ENCODE results near the gene ZC3H18. TPM values are rescaled to one million over a fixed set of nuclear protein-coding genes. Genes with fewer than 3 reads are reported as not detected.

The ZC3H18 gene
- total RNA-seq, 1 donor from 2014 or later = 10.5 TPM

DNA sequence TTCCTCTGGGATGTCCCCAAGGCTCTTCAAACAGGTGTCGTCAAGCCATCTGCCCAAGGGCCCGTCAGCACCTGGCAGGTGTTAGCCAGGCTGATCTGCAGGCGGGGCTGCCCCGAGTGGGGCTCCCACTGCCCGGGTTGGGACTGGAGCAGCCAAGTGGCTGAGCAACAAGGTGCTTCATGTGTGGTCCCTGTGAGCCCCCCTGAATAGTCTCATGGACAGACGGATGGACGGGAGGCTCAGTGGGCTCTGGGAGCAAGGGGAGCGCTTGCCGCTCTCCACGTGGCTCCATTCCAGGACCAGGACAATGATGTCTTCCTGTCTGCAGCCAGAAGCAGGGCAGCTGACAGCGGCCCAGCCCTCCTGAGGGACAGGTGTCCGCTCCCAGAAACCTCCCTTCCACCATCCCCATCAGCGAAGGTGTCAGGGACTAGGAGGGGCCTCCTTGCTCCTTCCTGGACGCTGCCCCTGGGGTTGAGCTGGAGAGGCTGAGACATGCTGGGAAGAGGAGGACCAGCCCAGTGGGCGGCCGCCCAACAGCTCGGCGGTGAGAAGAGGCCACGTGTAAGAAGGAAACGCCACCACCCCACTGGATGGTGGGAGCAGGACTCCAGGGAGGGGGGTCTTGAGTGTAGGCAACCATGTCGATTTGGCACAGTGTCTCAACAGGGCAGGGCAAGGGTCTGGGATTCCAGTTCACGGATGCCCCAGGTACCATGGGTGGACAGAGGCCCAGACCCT, 106.5 kb downstream of the ZC3H18 start:
- FAIRE-seq = no peak
- H3K4me3 ChIP-seq (ENCODE audit: low read depth, low read length) = no peak overlapping the region

DNA sequence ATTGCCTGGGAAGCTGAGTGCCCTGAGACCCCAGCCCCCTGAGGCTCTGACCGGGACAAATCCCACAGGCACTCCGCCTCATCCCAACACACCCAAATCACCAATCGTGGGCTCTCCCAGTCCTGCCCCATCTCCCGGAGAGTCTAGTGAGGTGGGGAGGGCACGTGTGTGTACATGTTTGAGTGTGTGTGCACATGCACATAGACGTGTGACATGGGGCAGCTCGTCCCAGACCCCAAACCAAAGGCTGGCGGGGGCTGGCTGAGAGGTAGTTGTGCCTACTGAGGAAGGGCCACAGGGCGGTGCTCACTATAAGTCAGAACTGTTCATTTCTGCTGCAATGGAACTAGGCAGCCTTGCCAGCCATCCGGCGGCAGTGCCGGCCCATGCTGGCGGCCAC, 107.5 kb downstream of the ZC3H18 start:
- H3K36me3 ChIP-seq (ENCODE audit: control insufficient read depth, insufficient read depth, low read length) = no peaks in the 10 kb centered on the region
- no peak for DNase-seq (ENCODE audit: low read depth)
- no peak overlapping the region for H3K4me3 ChIP-seq (ENCODE audit: low read depth, low read length)
- no peak for FAIRE-seq
- peaks cover 10% of the 10 kb centered on the region for H3K27me3 ChIP-seq (ENCODE audit: control insufficient read depth, insufficient read depth, low read length)
- TF ChIP-seq, protein P1, sequence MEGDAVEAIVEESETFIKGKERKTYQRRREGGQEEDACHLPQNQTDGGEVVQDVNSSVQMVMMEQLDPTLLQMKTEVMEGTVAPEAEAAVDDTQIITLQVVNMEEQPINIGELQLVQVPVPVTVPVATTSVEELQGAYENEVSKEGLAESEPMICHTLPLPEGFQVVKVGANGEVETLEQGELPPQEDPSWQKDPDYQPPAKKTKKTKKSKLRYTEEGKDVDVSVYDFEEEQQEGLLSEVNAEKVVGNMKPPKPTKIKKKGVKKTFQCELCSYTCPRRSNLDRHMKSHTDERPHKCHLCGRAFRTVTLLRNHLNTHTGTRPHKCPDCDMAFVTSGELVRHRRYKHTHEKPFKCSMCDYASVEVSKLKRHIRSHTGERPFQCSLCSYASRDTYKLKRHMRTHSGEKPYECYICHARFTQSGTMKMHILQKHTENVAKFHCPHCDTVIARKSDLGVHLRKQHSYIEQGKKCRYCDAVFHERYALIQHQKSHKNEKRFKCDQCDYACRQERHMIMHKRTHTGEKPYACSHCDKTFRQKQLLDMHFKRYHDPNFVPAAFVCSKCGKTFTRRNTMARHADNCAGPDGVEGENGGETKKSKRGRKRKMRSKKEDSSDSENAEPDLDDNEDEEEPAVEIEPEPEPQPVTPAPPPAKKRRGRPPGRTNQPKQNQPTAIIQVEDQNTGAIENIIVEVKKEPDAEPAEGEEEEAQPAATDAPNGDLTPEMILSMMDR (IDR thresholded peaks at IDR 0.05; ENCODE audit: insufficient read depth, low read length, severe bottlenecking) = no peak

More for the DNA sequence above, 106.5 kb downstream of the ZC3H18 start:
- TF ChIP-seq, protein P1 (IDR thresholded peaks at IDR 0.05; ENCODE audit: insufficient read depth, low read length, severe bottlenecking) = no peak
- Histone ChIP-seq H3K36me3 (ENCODE audit: control insufficient read depth, insufficient read depth, low read length) (no peaks in the 10 kb centered on the region), H3K27me3 (ENCODE audit: control insufficient read depth, insufficient read depth, low read length) (peaks cover 8% of the 10 kb centered on the region)
- no peak for DNase-seq (ENCODE audit: low read depth)

DNA sequence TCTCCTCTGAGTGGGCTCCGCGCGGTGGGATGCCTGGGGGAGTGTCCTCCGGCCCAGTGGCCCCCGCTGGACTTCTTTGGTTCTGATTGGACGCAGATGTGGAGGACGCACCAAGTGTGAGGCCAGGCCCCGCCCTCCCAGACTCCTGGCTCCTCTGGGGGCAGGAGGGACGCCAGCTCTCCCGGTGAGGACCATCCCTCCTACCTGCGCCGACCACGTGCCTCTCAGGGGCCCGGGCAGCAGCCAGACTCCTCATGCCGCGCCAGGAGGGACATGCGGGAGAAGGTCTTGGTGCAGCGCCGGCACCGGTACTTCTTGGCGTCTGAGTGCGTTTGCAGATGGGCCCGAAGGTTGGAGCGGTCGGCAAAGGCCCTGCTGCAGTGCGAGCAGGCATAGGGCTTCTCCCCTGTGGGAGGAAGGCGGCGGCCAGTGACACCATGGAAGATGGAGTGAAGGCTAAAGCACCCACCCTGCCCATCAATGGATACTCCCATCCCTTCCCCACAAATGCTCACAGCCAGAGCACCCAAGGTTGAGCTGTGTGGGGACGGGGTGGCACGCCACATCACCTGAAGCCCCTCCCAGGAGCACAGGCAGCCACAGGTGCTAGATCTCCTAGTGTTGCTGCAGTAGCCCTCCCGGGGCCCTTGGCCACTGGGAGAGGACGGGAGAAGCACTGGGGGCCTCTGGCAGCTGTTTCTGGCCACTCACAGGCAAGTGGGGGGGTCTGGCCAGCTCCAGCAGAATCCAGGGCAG, 108.2 kb downstream of the ZC3H18 start:
- no peaks in the 10 kb centered on the region for H3K36me3 ChIP-seq (ENCODE audit: control insufficient read depth, insufficient read depth, low read length)
- peaks cover 10% of the 10 kb centered on the region for H3K27me3 ChIP-seq (ENCODE audit: control insufficient read depth, insufficient read depth, low read length)
- TF ChIP-seq, protein P1 (IDR thresholded peaks at IDR 0.05; ENCODE audit: insufficient read depth, low read length, severe bottlenecking) = no peak
- FAIRE-seq = no peak
- no peak for DNase-seq (ENCODE audit: low read depth)
- H3K4me3 ChIP-seq (ENCODE audit: low read depth, low read length) = no peak overlapping the region

DNA sequence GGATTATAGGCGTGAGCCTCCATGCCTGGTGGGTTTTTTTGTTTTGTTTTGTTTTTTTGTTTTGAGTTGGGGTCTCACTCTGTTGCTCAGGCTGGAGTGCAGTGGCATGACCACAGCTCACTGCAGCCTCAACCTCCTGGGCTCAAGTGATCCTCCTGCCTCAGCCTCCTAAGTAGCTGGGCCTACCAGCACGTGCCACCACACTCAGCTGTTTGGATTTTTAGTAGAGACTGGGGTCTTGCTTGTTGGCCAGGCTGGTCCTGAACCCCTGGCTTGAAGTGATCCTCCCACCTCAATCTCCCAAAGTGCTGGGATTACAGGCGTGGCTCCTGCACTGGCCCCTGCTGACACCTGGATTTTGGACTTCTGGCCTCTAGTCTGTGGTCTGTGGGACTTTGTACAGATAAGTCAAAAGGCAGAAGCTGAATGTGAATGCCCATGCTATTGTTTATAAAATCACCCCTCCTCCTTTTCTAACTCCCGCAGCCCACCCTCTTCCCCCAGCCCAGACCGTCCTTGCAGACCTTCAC, 110.4 kb downstream of the ZC3H18 start:
- H3K27me3 ChIP-seq (ENCODE audit: control insufficient read depth, insufficient read depth, low read length) = peaks cover 10% of the 10 kb centered on the region
- DNase-seq (ENCODE audit: low read depth) (no peak), FAIRE-seq (no peak)
- TF ChIP-seq, protein P1 (IDR thresholded peaks at IDR 0.05; ENCODE audit: insufficient read depth, low read length, severe bottlenecking) = no peak
- H3K4me3 ChIP-seq (ENCODE audit: low read depth, low read length) = no peak overlapping the region
- H3K36me3 ChIP-seq (ENCODE audit: control insufficient read depth, insufficient read depth, low read length) = no peaks in the 10 kb centered on the region

DNA sequence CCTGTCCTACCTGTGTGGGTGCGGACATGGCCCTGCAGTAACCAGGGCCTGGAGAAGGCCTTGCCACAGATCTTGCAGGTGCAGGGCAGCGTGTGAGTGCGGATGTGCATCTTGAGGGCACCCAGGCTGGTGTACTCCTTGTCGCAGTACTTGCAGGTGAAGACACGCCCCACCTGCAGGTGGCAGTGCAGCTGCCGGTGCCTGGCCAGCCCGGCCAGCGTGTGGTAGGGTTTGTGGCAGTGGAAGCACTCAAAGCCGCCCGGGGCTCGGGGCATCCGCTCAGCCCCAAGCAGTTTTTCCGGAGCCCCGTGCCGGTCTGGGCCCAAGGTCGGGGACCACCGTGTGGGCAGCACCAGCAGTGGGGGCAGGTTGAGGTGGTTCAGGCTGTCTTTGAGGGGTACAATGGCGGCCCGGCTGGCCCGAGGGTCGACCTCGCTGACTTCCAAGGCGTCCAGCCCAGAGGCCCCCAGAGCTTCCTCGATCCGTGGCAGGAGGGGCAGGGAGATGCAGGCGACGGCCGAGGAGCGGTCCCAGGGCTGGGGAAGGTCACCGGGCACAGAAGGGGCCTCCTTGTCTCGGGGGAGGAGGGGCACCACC, 111.0 kb downstream of the ZC3H18 start:
- Histone ChIP-seq H3K4me3 (ENCODE audit: low read depth, low read length) (no peak overlapping the region), H3K36me3 (ENCODE audit: control insufficient read depth, insufficient read depth, low read length) (no peaks in the 10 kb centered on the region), H3K27me3 (ENCODE audit: control insufficient read depth, insufficient read depth, low read length) (peaks cover 10% of the 10 kb centered on the region)
- FAIRE-seq (no peak), DNase-seq (ENCODE audit: low read depth) (peak; percentile 17)
- TF ChIP-seq, protein P1 (IDR thresholded peaks at IDR 0.05; ENCODE audit: insufficient read depth, low read length, severe bottlenecking) = peak; percentile 82

Other genes with a start within 250 kb of the ZC3H18 start
- under 0.01 and 0.13 TPM in 2 replicates for gene ZNF469, start 187.4 kb upstream of the ZC3H18 start, total RNA-seq
- 0.79 and 1.7 TPM in 2 replicates for gene ZFPM1, start 117.1 kb upstream of the ZC3H18 start, total RNA-seq
- under 0.01 TPM in 1 of 2 replicates, not detected in the other for gene IL17C, start 68.2 kb downstream of the ZC3H18 start, total RNA-seq
- gene CYBA, start 80.7 kb downstream of the ZC3H18 start, total RNA-seq = 134 and 181 TPM in 2 replicates
- 34.6 and 56.6 TPM in 2 replicates for gene MVD, start 92.7 kb downstream of the ZC3H18 start, total RNA-seq
- 0.26 TPM in 1 of 2 replicates, not detected in the other for gene SNAI3, start 116.1 kb downstream of the ZC3H18 start, total RNA-seq
- gene RNF166, start 136.0 kb downstream of the ZC3H18 start, total RNA-seq = 6.8 and 9.7 TPM in 2 replicates
- gene CTU2, start 136.1 kb downstream of the ZC3H18 start, total RNA-seq = 11.3 and 31.1 TPM in 2 replicates
- gene PIEZO1, start 214.8 kb downstream of the ZC3H18 start, total RNA-seq = 98.2 and 224 TPM in 2 replicates
- gene CDT1, start 233.4 kb downstream of the ZC3H18 start, total RNA-seq = 0.26 TPM in 2 replicates
- gene APRT, start 241.5 kb downstream of the ZC3H18 start, total RNA-seq = 153 and 154 TPM in 2 replicates